PC-3 (cell line): Measurements from ENCODE around the gene SCAND1. TPM values are rescaled to one million over a fixed set of nuclear protein-coding genes. Genes with fewer than 3 reads are reported as not detected.

ENCODE experiments used
- ATAC-seq: fragments of 200-7000 bp; cut with Tn5 transposase; 2 replicates; pipeline ENCODE4 v1.9.1; 2020; ENCODE audit warnings: mild to moderate bottlenecking, moderate library complexity
- Bru-seq: library from RNA; stranded (reverse); fragments of 400-500 nt; gene quantifications from one replicate; lab custom pipeline; 2021; lab: Mats Ljungman, UMichigan
- BruChase-seq, 2 experiments: library from RNA; stranded (reverse); fragments of 400-500 nt; gene quantifications; one replicate each; lab custom pipeline; 2021; lab: Mats Ljungman, UMichigan
- BruUV-seq: library from RNA; stranded (reverse); fragments of 400-500 nt; replicated peaks from 2 replicates; lab custom pipeline; 2021; lab: Mats Ljungman, UMichigan
- CTCF ChIA-PET: fragments of 300-600 bp; sonication (Branson Sonifier 250); formaldehyde crosslinking; loops from one replicate; lab custom pipeline; 2022; ENCODE audit warnings: antibody characterized with exemption; lab: Charles Lee
- POLR2A ChIA-PET: fragments of 300-600 bp; sonication (Branson Sonifier 250); formaldehyde crosslinking; loops from one replicate; lab custom pipeline; 2022; ENCODE audit warnings: antibody characterized with exemption; ENCODE audit not compliant: unreplicated experiment; lab: Charles Lee
- DNase-seq: peaks from one replicate; pipeline ENCODE4 v3.0.0-alpha.2; 2015
- H2AFZ ChIP-seq: fragments of 300-600 bp; sonication (generic); 2 replicates; pipeline ENCODE4 v1.6.0; 2016; ENCODE audit warnings: antibody characterized with exemption, low read length
- H3F3A ChIP-seq: fragments of 300-600 bp; sonication (generic); one replicate; pipeline ENCODE4 v1.6.0; 2017; ENCODE audit warnings: antibody characterized with exemption, low read length, control low read depth, mild to moderate bottlenecking; ENCODE audit not compliant: unreplicated experiment
- H3K27ac ChIP-seq: fragments of 300-600 bp; sonication (generic); 2 replicates; pipeline ENCODE4 v1.5.1; 2016; ENCODE audit warnings: mild to moderate bottlenecking, low read length
- H3K27me3 ChIP-seq: fragments of 300-600 bp; sonication (generic); 2 replicates; pipeline ENCODE4 v1.6.1; 2016; ENCODE audit warnings: low read length, mixed read lengths
- H3K36me3 ChIP-seq: fragments of 300-600 bp; sonication (generic); 2 replicates; pipeline ENCODE4 v1.6.1; 2016; ENCODE audit warnings: low read depth, mixed run types, low read length, mixed read lengths
- H3K4me1 ChIP-seq: fragments of 300-600 bp; sonication (generic); 2 replicates; pipeline ENCODE4 v1.5.1; 2016; ENCODE audit warnings: low read length; ENCODE audit not compliant: insufficient read depth
- H3K4me2 ChIP-seq: fragments of 300-600 bp; sonication (generic); 2 replicates; pipeline ENCODE4 v1.6.0; 2016; ENCODE audit warnings: low read length
- H3K4me3 ChIP-seq: fragments of 300-600 bp; sonication (generic); 2 replicates; pipeline ENCODE4 v1.5.1; 2016; ENCODE audit warnings: mild to moderate bottlenecking, low read length, mixed read lengths
- H3K79me2 ChIP-seq: fragments of 300-600 bp; sonication (generic); 2 replicates; pipeline ENCODE4 v1.6.1; 2017; ENCODE audit warnings: low read length, mixed read lengths
- H3K9ac ChIP-seq: fragments of 300-600 bp; sonication (generic); 2 replicates; pipeline ENCODE4 v1.6.0; 2016; ENCODE audit warnings: mild to moderate bottlenecking, low read length
- H3K9me2 ChIP-seq: fragments of 300-600 bp; sonication (generic); replicated peaks from 2 replicates; pipeline ENCODE4 v1.6.1; 2016; ENCODE audit warnings: mixed run types, low read length, mixed read lengths
- H3K9me3 ChIP-seq: fragments of 300-600 bp; sonication (generic); 2 replicates; pipeline ENCODE4 v1.6.1; 2016; ENCODE audit warnings: low read length, mixed read lengths
- H4K20me1 ChIP-seq: fragments of 300-600 bp; sonication (generic); 2 replicates; pipeline ENCODE4 v1.6.1; 2016; ENCODE audit warnings: low read length, mixed read lengths
- CTCF ChIP-seq: fragments of 300-600 bp; sonication (generic); conservative IDR thresholded peaks from 2 replicates; pipeline ENCODE4 v1.5.1; 2017; ENCODE audit warnings: antibody characterized with exemption, low read depth, mild to moderate bottlenecking, low read length
- EZH2 ChIP-seq: fragments of 300-600 bp; sonication (generic); IDR thresholded peaks from one replicate; pipeline ENCODE4 v1.6.1; 2017; ENCODE audit warnings: antibody characterized with exemption, mild to moderate bottlenecking, low read length; ENCODE audit not compliant: unreplicated experiment
- EZH2phosphoT487 ChIP-seq: fragments of 300-600 bp; sonication (generic); IDR thresholded peaks from 2 replicates; pipeline ENCODE4 v1.6.1; 2018; ENCODE audit warnings: mild to moderate bottlenecking, antibody characterized with exemption, low read length, borderline replicate concordance
- intact Hi-C: fragments of 100-400 bp; cut with micrococcal nuclease; formaldehyde crosslinking; loops from 2 replicates; pipeline ENCODE4 v1.9.0; 2023
- long read RNA-seq: library from polyadenylated mRNA; unstranded; transcript quantifications from one replicate; pipeline ENCODE4 v2.0.0, GENCODE V29; 2021; ENCODE audit not compliant: unreplicated experiment
- total RNA-seq: library from RNA; depleted of rRNA; stranded (reverse); fragments of >200 nt; gene quantifications from 2 replicates; pipeline ENCODE4 v1.2.3, GENCODE V29; 2014; rRNA removed

SCAND1 gene
- 90.9 and 101 TPM in 2 replicates for total RNA-seq
- Bru-seq, nascent RNA = percentile 58 among the genes with signal in this experiment
- percentile 63 among the genes with signal in this experiment for BruChase-seq, experiment 1, labeled RNA remaining after a 6-hour chase
- BruChase-seq, experiment 2, labeled RNA remaining after a 2-hour chase = percentile 64 among the genes with signal in this experiment
- long read RNA-seq, transcript SCAND1-201 (2 exons, 902 nt) = major isoform, 35 of 92 reads
- long read RNA-seq, partial matches to known transcripts = 0 of 92 reads
- long read RNA-seq, other reads (novel, unspliced or antisense) = 57 of 92 reads

GRCh38 chr20:35954200-35954906 is at the start of gene SCAND1:
SCAND1 (minus strand) TSS chr20:35954502; CDS start chr20:35954284, 218 bp downstream.
- peaks cover 13% of the 10 kb centered on the region for H3K4me1 ChIP-seq
- peak within 1 kb of the TSS; percentile 96 for H2AFZ ChIP-seq
- H3K4me2 ChIP-seq = peak within 1 kb of the TSS; percentile 94
- intact Hi-C loops = loop anchor here (2.0 kb wide), 1 partner anchor 38 kb away; no protein-coding TSS in a partner anchor
- peak; percentile 78 for TF ChIP-seq EZH2phosphoT487
- peak; percentile 94 for TF ChIP-seq CTCF
- no peak for TF ChIP-seq EZH2
- ChIA-PET CTCF (interaction anchor here (0.6 to 3.7 kb wide), 8 partner anchors 13 to 212 kb away, joined by 3 to 36 read pairs (median 4); partner anchors contain the start of gene RBM39), POLR2A (interaction anchor here (0.5 to 2.5 kb wide), 7 partner anchors 37 to 229 kb away, joined by 3 to 27 read pairs (median 4); partner anchors contain the start of gene RBM39)
- no peaks in the 10 kb centered on the region for H3F3A ChIP-seq
- H4K20me1 ChIP-seq = no peaks in the 10 kb centered on the region
- ATAC-seq (peak; percentile 88), DNase-seq (peak; percentile 99)
- H3K9ac ChIP-seq = peak within 1 kb of the TSS; percentile 98
- peak within 1 kb of the TSS; percentile 95 for H3K4me3 ChIP-seq
- H3K9me2 ChIP-seq = no peaks in the 10 kb centered on the region
- H3K27me3 ChIP-seq = no peaks in the 10 kb centered on the region
- peaks cover 31% of the 10 kb centered on the region for H3K79me2 ChIP-seq
- BruUV-seq = no TSS peak
- peak within 1 kb of the TSS; percentile 93 for H3K27ac ChIP-seq
- H3K36me3 ChIP-seq = no peaks in the 10 kb centered on the region
- H3K9me3 ChIP-seq = no peaks in the 10 kb centered on the region

- Histone ChIP-seq H3K9ac (no peak overlapping the region), H3K79me2 (no peaks in the 10 kb centered on the region), H3K9me2 (no peaks in the 10 kb centered on the region), H3K4me3 (no peak overlapping the region), H3K4me2 (no peak overlapping the region), H3K4me1 (no peaks in the 10 kb centered on the region), H3K9me3 (no peaks in the 10 kb centered on the region), H3K36me3 (no peaks in the 10 kb centered on the region), H4K20me1 (no peaks in the 10 kb centered on the region), H2AFZ (no peak overlapping the region), H3K27me3 (no peaks in the 10 kb centered on the region), H3F3A (no peaks in the 10 kb centered on the region), H3K27ac (no peak overlapping the region)
- ChIA-PET POLR2A (no interaction called here), CTCF (no interaction called here)
- DNase-seq = no peak
- no peak for ATAC-seq
- BruUV-seq = no TSS peak
- intact Hi-C loops = no loop called here
- TF ChIP-seq CTCF (no peak), EZH2phosphoT487 (no peak), EZH2 (no peak)
Measured at GRCh38 chr20:36004045-36004444, 49.7 kb upstream of the SCAND1 start.
